ENCODE data around the gene NFYA.

The NFYA gene

GRCh38 chr6:41122373-41122772 is 49.6 kb downstream of the NFYA start:
- no peak for DNase-seq

DNA sequence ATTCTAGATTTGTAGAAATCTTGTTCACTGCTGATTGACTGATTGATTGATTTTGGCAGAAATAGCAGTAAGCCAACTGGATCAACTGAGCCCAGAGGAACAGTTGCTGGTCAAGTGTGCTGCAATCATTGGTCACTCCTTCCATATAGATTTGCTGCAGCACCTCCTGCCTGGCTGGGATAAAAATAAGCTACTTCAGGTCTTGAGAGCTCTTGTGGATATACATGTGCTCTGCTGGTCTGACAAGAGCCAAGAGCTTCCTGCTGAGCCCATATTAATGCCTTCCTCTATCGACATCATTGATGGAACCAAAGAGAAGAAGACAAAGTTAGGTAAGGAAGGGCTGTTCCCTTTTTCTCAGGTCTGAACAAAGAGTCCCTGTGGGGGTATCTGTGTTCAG is 50.1 kb downstream of the NFYA start:
- DNase-seq, result no peak

DNA sequence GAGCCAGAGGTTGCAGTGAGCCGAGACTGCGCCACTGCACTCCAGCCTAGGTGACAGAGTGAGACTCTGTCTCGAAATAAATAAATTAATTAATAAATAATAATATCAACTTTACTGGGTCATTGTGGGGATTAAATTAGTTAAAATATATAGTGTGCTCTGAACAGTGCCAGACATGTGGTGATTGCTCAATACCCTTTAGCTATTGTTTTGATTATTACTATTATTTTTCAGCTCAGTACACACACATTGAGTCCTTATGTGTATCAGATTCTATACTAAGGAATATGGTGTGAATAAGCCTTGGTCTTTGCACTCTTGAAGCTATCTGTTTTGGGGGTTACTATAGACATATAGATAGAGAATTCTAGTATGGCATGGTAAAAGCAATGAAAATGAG is 52.5 kb downstream of the NFYA start:
- DNase-seq, result no peak

DNA sequence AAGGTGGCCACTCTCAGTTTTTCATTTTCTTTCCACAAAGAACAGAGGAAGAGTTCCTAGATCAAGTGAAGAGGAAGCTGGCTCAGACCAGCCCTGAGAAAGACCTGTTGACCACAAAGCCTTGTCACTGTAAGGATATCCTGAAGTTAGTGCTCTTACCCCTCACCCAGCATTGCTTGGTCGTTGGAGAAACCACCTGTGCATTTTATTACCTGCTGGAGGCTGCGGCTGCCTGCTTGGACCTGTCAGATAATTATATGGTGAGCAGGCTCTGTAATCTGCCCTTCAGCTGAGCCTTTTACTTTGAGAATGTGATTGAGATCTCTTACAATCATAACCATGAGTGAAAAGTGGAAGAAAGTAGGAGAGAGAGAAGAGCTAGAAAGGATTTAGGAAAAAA is 59.5 kb downstream of the NFYA start:
- no peak for DNase-seq

GRCh38 chr6:41135062-41135832 is 62.5 kb downstream of the NFYA start:
- DNase-seq, result no peak

GRCh38 chr6:41136911-41137310 is 64.1 kb downstream of the NFYA start:
- no peak for DNase-seq

- DNase-seq, result no peak
Observed at GRCh38 chr6:41147917-41148316, 75.1 kb downstream of the NFYA start.

Data from NCI-H1092 treated with DMSO at 0.1 percent for 48 hours (cell line).